ENCODE measurements around the gene RASA3. TPM values are rescaled to one million over a fixed set of nuclear protein-coding genes. Genes with fewer than 3 reads are reported as not detected.
"Not testable (repeated sequence)": the region's sequence is repeated elsewhere in the genome, so short reads cannot be mapped to it uniquely, and the experiment has no call there.

Gene RASA3, protein sequence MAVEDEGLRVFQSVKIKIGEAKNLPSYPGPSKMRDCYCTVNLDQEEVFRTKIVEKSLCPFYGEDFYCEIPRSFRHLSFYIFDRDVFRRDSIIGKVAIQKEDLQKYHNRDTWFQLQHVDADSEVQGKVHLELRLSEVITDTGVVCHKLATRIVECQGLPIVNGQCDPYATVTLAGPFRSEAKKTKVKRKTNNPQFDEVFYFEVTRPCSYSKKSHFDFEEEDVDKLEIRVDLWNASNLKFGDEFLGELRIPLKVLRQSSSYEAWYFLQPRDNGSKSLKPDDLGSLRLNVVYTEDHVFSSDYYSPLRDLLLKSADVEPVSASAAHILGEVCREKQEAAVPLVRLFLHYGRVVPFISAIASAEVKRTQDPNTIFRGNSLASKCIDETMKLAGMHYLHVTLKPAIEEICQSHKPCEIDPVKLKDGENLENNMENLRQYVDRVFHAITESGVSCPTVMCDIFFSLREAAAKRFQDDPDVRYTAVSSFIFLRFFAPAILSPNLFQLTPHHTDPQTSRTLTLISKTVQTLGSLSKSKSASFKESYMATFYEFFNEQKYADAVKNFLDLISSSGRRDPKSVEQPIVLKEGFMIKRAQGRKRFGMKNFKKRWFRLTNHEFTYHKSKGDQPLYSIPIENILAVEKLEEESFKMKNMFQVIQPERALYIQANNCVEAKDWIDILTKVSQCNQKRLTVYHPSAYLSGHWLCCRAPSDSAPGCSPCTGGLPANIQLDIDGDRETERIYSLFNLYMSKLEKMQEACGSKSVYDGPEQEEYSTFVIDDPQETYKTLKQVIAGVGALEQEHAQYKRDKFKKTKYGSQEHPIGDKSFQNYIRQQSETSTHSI
- total RNA-seq (2022) = 0.26 and 0.49 TPM in 2 replicates
- percentile 15 among the genes with signal in this experiment for Bru-seq, nascent RNA
- BruChase-seq, experiment 1, labeled RNA remaining after a 6-hour chase = percentile 8 among the genes with signal in this experiment
- BruChase-seq, experiment 2, labeled RNA remaining after a 2-hour chase = percentile 13 among the genes with signal in this experiment
- long read RNA-seq, full-length matches to known transcripts = 1 of 1 reads
- long read RNA-seq, partial matches to known transcripts = 0 of 1 reads
- long read RNA-seq, other reads (novel, unspliced or antisense) = 0 of 1 reads

DNA sequence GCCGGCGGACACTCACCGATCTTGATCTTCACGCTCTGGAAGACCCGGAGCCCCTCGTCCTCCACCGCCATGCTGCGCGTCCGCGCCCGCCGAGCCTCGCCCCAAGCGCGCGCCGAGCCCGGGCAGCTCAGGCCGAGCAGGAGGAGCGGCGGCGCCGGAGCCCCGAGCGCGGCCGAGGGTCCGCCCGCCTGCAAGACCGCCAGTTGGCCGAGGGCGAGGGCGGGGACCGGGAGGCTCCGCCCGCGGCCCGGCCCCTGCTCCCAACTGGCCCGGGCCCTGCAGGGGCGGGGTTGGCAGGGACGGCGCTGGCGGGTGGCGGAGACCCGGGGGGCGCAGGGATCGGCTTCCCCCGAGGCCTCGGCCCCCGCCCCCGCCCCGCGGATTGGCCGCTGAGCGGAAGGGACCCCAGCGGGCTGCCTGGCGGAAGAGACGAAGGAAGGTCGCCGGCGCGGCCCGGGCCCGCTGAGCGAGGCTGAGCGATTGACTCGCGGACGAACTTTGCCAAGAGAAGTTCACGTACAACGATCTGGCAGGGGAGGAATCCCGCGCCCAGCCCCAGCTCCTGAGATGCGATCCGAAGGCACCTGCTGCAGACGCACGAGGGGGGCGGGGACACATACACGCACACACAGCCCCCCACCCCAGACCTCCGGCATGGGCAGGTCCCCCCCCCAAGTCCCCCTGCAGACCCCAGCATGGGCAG, at the start of gene RASA3:
Gene RASA3 (minus strand): TSS at position 205 of the 703 bp plus-strand sequence. CDS start 134 bp downstream, at position 71.
- H3K36me3 Mint-ChIP-seq (ENCODE audit: insufficient read depth, unreplicated experiment) = peaks cover 8% of the 10 kb centered on the region
- CTCF ChIA-PET = no interaction called here
- TF ChIP-seq, protein P1, sequence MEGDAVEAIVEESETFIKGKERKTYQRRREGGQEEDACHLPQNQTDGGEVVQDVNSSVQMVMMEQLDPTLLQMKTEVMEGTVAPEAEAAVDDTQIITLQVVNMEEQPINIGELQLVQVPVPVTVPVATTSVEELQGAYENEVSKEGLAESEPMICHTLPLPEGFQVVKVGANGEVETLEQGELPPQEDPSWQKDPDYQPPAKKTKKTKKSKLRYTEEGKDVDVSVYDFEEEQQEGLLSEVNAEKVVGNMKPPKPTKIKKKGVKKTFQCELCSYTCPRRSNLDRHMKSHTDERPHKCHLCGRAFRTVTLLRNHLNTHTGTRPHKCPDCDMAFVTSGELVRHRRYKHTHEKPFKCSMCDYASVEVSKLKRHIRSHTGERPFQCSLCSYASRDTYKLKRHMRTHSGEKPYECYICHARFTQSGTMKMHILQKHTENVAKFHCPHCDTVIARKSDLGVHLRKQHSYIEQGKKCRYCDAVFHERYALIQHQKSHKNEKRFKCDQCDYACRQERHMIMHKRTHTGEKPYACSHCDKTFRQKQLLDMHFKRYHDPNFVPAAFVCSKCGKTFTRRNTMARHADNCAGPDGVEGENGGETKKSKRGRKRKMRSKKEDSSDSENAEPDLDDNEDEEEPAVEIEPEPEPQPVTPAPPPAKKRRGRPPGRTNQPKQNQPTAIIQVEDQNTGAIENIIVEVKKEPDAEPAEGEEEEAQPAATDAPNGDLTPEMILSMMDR (IDR thresholded peaks at IDR 0.05; ENCODE audit: unreplicated experiment) = no peak
- peak; percentile 27 for DNase-seq
- intact Hi-C loops (cut with micrococcal nuclease; ENCODE audit: unreplicated experiment) = no loop called here
- peak within 1 kb of the TSS; percentile 73 for H3K4me3 Mint-ChIP-seq (ENCODE audit: low read depth, unreplicated experiment)
- BruUV-seq (replicated peaks) = no TSS peak
- H3K9me3 Mint-ChIP-seq (ENCODE audit: low read depth, unreplicated experiment) = no peaks in the 10 kb centered on the region
- H3K27ac Mint-ChIP-seq (ENCODE audit: unreplicated experiment) = no peak within 1 kb of the TSS
- H3K27me3 Mint-ChIP-seq (ENCODE audit: unreplicated experiment) = peaks cover 11% of the 10 kb centered on the region
- peaks cover 6% of the 10 kb centered on the region for H3K4me1 Mint-ChIP-seq (ENCODE audit: low read depth, unreplicated experiment)

DNA sequence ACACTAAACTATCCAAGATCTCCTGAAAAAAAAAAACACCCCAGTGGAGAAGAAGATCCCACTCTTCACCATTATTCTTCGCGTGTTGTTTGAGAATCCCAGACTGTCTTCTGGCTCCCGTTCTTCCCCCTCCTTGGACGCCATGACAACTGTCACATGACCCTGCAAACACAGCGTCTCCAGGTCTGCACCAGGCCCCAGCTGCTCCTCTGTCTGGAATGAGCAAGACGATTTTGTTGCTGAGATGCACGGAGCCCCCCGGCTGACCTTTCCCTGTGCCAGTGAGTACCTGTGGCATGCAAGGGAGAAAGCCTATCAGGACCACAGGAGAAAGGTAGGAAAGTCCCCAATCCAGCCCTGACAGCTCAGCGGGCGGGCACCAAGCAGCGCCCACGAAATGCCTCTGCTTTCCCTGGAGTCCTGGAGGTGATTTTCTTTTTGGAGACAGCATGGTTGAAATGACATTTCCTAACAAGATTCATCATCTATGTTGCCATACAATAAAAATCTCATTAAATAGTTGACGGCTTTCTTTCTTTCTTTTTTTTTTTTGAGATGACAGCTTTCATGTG, 46.8 kb upstream of the RASA3 start, which contains the start of gene CFAP97D2:
Gene CFAP97D2 (plus strand): TSS at position 171 of the 572 bp plus-strand sequence. CDS start 74 bp downstream, at position 245.
- H3K27me3 Mint-ChIP-seq (ENCODE audit: unreplicated experiment) = peaks cover 19% of the 10 kb centered on the region
- H3K27ac Mint-ChIP-seq (ENCODE audit: unreplicated experiment) = no peak within 1 kb of the TSS
- no peaks in the 10 kb centered on the region for H3K36me3 Mint-ChIP-seq (ENCODE audit: insufficient read depth, unreplicated experiment)
- BruUV-seq (replicated peaks) = no TSS peak
- no peak for DNase-seq
- TF ChIP-seq, protein P1 (IDR thresholded peaks at IDR 0.05; ENCODE audit: unreplicated experiment) = no peak
- CTCF ChIA-PET = no interaction called here
- no peaks in the 10 kb centered on the region for H3K4me1 Mint-ChIP-seq (ENCODE audit: low read depth, unreplicated experiment)
- intact Hi-C loops (cut with micrococcal nuclease; ENCODE audit: unreplicated experiment) = no loop called here
- H3K9me3 Mint-ChIP-seq (ENCODE audit: low read depth, unreplicated experiment) = peaks cover 3% of the 10 kb centered on the region
- H3K4me3 Mint-ChIP-seq (ENCODE audit: low read depth, unreplicated experiment) = no peak within 1 kb of the TSS

DNA sequence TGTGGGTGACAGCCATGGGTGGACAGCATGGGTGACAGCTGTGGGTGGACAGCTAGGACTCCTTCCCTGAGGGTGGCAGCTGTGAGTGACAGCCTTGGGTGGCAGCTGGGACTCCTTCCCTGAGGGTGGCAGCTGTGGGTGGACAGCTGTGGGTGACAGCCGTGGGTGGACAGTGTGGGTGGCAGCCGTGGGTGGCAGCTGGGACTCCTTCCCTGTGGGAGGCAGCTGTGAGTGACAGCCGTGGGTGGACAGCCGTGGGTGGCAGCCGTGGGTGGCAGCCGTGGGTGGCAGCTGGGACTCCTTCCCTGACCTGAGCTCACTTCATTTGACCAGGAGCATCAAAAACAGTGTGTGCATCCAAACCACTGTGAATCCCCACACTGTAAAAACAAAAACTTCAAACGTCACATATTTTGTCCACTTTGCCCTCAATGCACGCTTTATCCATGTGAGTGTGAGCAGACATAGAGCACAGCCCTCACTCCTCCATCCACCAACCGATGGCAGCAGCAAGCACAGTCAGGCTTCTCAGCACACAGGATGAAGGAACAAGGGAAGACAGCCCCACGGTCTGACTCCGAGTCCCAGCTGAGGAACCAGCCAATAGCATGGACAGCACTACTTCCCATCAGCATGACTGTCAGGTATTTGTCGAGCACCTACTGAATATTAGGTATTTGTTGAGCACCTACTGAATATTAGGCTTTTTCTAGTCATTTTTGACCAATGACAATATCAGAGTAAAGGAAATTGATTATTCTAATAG, 45.0 kb upstream of the RASA3 start:
- no TSS peak for BruUV-seq (replicated peaks)
- no peak overlapping the region for H3K4me3 Mint-ChIP-seq (ENCODE audit: low read depth, unreplicated experiment)
- H3K27ac Mint-ChIP-seq (ENCODE audit: unreplicated experiment) = no peak overlapping the region
- no peaks in the 10 kb centered on the region for H3K9me3 Mint-ChIP-seq (ENCODE audit: low read depth, unreplicated experiment)
- H3K4me1 Mint-ChIP-seq (ENCODE audit: low read depth, unreplicated experiment) = no peaks in the 10 kb centered on the region
- intact Hi-C loops (cut with micrococcal nuclease; ENCODE audit: unreplicated experiment) = no loop called here
- H3K36me3 Mint-ChIP-seq (ENCODE audit: insufficient read depth, unreplicated experiment) = no peaks in the 10 kb centered on the region
- TF ChIP-seq, protein P1 (IDR thresholded peaks at IDR 0.05; ENCODE audit: unreplicated experiment) = no peak
- no peak for DNase-seq
- H3K27me3 Mint-ChIP-seq (ENCODE audit: unreplicated experiment) = peaks cover 19% of the 10 kb centered on the region
- CTCF ChIA-PET = no interaction called here

DNA sequence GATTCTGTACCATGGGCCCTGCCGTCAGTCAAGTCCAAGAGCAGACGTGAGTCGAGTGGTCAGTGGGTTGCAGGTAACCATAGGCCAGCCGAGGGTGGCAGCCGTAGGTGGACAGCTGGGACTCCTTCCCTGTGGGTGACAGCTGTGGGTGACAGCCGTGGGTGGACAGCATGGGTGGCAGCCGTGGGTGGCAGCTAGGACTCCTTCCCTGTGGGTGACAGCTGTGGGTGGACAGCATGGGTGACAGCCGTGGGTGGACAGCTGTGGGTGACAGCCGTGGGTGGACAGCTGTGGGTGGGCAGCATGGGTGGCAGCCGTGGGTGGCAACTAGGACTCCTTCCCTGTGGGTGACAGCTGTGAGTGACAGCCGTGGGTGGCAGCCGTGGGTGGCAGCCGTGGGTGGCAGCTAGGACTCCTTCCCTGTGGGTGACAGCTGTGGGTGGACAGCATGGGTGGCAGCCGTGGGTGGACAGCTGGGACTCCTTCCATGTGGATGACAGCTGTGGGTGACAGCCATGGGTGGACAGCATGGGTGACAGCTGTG, 44.0 kb upstream of the RASA3 start:
- BruUV-seq (replicated peaks); H3K27ac Mint-ChIP-seq (ENCODE audit: unreplicated experiment); H3K9me3 Mint-ChIP-seq (ENCODE audit: low read depth, unreplicated experiment); H3K36me3 Mint-ChIP-seq (ENCODE audit: insufficient read depth, unreplicated experiment); H3K4me1 Mint-ChIP-seq (ENCODE audit: low read depth, unreplicated experiment); DNase-seq; intact Hi-C loops (cut with micrococcal nuclease; ENCODE audit: unreplicated experiment); H3K4me3 Mint-ChIP-seq (ENCODE audit: low read depth, unreplicated experiment); CTCF ChIA-PET: not testable (repeated sequence)
- peaks cover 16% of the 10 kb centered on the region for H3K27me3 Mint-ChIP-seq (ENCODE audit: unreplicated experiment)
